Myocyte (in vitro differentiated cells): Measurements from ENCODE around the gene COL16A1. TPM values are rescaled to one million over a fixed set of nuclear protein-coding genes. Genes with fewer than 3 reads are reported as not detected.
A peak's percentile ranks its signal among the peaks of the same experiment; 100 is the strongest.

Experiments used
- DNase-seq: peaks from one replicate; pipeline ENCODE4 v3.0.0-alpha.2; 2012; ENCODE audit warnings: low read depth
- total RNA-seq: library from RNA; depleted of rRNA; stranded (reverse); fragments of >200 nt; gene quantifications from 2 replicates; pipeline ENCODE4 v1.2.3, GENCODE V29; 2014

The COL16A1 gene
- total RNA-seq, 1 donor from 2014 or later, result 27.9 TPM

DNA sequence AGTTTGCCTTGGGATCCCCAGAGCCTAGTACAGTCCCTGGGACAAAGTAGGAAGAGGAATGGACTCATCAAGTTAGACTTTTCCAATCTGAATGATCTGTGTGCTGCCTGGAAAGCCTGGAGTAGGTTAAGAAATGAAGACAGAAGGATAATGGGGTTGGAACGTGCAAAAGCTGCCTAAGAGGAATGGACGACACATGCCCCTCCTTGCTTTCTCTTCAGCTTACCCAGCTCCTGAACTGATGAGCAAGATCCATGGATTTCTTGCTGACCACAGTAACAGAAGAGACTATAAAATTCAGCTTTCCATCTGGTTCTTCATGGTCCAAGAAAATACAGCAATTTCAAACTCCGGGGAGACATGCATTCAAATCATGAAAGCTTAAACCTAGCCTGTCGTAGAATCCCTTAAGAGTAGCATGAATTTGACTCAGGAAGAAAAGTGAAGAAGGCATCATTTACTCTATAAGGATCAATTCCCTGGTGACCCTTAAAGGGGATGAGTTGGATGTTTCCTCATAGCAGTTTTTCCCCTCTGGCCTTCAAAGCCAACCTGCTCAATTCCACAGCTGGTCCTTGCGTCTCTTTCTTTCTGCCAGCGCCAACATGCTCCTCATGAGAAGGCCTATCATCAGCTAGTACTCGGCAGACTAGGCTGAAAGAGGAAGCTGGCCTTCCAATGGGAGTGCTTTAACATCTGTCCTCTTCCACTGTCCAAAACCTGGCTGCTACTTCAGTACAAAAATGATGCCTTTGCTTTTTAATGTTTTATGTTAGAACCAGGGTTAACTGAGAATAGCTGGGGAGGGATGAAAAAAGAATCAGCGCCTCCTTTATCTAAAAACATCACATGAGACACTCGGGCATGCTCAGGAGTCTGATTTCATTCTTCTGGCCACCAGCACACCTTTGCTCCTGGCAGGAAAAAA lies 53.4 kb downstream of the COL16A1 start:
- DNase-seq, result no peak

DNA sequence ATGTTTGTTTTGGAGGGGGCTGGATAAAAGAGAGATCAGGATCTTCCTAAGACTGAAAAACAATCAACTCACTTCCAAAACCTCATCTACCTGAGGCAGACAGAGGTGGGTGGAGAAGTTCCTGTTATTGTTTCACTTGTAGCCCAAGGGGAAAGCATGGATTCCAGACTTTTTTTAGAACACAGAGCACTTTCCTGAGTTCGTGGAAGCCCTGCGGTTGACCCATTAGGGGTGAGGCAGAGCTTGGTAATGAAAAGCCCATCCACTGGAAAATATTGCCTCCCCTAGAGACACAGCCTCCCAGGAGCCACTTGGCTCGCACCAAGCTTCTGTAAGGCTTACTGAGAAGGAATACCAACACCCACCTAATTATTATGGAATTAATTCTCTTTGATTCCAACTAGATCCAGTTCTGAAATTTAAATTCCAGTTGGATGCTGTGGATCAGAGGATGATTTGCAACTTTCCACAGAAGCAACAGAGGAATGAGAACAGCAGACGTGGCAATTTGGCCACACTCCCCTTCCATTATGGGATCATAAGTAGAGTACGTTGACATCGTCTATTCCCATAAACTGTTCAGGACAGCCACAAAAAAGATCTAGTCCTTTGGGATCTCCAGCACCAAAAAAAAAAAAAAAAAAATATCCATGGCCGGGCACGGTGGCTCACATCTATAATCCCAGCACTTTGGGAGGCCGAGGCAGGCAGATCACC lies 55.0 kb downstream of the COL16A1 start:
- no peak for DNase-seq

- no peak for DNase-seq
Measured at GRCh38 chr1:31648190-31648589, 55.6 kb downstream of the COL16A1 start.

DNA sequence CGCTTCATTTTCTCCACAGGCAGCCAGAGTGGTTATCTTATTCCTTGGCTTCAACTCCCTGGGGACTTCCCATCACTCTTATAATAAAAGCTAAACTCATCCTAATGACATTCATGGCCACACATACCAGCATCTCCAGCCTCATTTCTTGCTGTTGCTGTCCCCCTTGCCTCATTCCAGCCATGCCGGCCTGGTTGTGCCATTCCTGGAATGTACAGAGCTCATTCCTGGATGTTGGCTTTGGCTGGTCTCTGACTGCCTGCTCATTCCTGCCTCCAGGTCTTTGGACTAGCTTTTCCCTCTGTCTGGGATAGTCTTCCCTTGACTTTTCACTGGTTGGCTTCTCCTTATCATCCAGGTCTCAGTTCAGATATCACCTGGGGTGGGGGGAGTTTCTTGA lies 56.7 kb downstream of the COL16A1 start:
- DNase-seq, result peak; percentile 65

- no peak for DNase-seq
Measured at GRCh38 chr1:31646259-31646960, 57.4 kb downstream of the COL16A1 start.

- DNase-seq, result no peak
Measured at GRCh38 chr1:31645274-31645568, 58.6 kb downstream of the COL16A1 start.

GRCh38 chr1:31644560-31645273 lies 59.1 kb downstream of the COL16A1 start, which contains the start of gene PEF1:
Gene PEF1 (minus strand): TSS chr1:31644876. CDS start chr1:31644864, 12 bp downstream.
- DNase-seq, result peak; percentile 99

DNA sequence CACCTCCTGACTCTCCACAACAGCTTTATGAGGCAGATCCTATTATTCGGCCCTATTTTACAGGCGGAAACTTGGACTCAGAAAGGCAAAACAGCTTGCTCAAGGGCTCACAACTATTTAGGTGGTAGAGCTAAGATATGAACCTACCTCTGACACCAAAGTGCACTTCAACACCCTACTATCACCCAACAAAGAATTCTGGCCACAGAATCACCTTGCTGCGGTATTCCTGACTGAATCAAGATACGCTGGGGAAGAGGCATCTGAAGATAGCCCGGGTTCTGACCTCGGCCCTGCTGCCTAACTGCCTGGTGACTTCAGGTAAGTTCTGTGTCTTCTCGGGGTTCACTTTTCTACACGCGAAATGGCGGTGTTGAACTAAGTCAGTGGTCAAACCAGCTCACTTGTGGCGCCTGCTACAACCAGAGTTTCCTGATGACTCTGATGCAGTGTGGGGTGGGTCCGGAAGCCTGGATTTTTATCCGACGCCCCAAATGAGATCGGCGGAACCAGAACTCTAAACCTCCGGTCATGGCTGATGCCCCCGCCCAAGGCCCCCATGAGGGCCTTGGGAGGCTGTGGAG lies 59.7 kb downstream of the COL16A1 start:
- DNase-seq, result no peak

DNA sequence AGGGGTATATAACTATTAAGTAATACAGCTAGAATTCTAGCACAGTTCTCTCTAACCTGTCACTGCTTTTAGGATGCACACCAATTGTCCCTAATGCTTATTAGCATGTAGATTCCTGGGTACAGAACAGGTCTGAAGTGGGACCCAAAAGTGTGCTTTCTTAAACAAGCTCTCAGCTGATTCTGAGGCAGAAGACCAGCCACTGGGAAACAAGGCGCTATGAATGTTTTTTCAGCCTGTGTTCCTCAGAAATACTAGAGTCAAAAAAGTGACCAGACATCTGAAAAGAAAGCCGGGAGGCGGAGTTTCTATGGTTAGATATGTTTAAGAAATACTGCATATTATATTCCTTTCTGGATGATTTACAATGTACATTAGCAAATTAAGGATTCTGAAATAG lies 60.9 kb downstream of the COL16A1 start:
- DNase-seq, result no peak

- DNase-seq, result no peak
Measured at GRCh38 chr1:31642366-31642765, 61.5 kb downstream of the COL16A1 start.

GRCh38 chr1:31640964-31641363 lies 62.9 kb downstream of the COL16A1 start:
- DNase-seq, result no peak

GRCh38 chr1:31640179-31640578 lies 63.6 kb downstream of the COL16A1 start:
- DNase-seq, result no peak

DNA sequence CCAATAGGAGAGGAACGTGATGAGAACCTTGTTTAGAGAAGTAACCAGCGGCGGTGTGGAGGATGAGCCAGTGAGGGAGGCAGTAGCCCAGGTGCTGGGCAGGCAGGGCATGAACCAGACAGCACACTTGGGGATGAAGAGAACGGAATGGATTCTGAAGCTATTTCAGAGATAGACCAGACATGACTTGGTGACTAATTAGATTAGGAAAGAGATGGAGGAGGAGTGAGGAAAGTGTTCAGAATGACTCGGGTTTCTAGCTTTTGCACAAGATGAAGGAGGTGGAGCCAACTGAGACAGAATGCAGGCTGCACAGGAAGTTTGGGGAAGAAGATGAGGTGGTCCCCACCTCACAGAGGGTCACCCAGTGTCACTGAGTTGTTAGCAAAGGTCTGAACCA lies 64.3 kb downstream of the COL16A1 start:
- DNase-seq, result no peak

GRCh38 chr1:31637915-31638673 lies 65.7 kb downstream of the COL16A1 start:
- DNase-seq, result peak; percentile 24

DNA sequence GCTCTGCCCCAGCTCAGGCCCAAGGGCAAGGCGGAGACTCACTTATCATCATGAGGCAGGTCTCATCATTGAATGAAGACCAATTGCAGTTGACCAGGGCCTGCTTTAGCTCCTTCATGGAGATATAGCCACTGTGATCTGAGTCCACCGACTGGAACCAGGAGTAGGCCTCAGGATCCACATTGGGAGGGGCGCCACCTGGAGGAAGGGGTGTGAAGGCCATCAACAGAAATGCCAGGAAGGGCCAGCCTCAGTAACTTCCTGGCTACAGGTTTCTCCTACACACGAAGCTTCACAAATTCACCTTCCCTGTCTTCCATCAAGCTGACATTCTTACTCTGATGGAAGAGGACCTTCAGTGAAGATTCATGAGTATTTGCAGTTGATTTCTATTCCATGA lies 70.7 kb downstream of the COL16A1 start:
- DNase-seq, result peak; percentile 34

DNA sequence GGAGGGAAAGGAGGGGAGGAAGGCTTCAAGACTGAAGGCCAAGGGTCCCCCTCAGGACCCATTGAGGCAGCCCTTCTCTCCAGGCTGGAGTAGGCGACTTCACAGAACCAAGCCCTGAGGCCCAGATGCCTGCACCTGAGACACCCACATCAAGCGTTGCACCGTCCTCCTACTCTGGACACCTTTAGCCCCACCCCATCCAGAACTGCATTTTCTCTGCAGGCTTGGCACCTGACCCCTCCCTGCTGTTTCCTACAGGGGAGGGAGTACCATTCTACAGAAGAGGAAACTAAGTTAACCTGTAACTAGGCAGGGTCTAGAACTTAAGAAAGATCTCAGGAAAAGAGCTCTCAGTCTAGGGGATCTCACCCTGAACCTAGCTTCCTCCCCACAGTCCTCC lies 71.2 kb downstream of the COL16A1 start:
- DNase-seq, result no peak

DNA sequence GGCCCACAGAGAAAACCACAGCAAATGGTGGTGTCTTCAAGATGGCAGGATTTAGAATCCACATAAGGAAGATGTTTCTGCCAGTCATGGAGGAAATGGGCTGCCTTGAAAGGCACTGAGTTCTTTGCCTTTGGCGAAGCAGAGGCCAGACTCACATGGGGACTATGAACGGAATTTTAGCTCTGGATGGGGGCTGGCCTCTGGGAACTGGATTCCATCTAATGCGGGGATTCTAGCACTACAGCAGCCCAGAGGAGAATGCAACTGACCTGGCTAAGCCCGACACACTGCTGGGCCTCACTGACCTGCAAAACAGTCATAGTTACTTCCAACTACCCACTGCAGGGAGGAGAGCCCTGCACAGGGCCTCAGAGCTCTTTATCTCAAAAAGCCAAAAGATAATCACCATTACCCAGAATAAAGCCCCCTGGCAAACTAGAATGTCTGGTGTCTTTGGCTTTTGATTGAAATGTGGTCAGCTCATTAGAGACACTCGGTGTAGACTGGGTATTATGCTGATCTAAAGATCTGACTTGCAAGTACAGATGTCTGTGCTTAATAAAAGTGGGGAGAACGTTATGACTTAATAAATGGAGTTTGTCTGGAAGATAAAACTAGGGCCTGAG lies 74.8 kb downstream of the COL16A1 start:
- no peak for DNase-seq

DNA sequence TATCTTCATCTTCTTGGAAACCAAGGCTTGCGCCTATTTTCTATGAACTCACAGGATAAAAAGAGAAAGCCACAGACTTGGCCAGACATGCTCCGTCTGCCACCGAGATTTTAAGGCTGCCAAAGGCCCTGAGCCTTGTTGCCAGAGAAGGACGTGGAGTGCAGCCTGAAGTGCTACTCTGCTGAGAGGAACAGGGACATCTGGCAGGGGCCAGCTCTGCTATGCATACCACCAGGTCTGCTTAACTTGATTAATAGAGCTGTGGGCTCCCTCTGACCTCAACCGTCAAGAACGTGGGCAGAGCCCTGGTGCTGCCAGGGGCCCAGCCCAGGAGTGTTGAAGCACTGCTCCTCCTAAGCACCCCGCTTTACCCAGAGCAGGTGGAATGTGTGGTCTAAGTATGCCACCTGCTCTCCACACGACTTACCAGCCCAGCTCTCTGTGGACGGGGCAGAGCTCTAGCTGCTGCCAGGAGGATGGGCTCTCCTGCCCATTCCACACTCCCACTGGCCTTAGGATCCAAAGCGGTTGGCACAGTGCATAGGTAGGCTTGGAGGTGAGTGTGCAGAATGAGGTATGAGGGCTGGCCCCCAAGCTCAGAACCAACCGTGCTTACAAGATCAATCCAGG lies 75.8 kb downstream of the COL16A1 start:
- DNase-seq, result peak; percentile 93

DNA sequence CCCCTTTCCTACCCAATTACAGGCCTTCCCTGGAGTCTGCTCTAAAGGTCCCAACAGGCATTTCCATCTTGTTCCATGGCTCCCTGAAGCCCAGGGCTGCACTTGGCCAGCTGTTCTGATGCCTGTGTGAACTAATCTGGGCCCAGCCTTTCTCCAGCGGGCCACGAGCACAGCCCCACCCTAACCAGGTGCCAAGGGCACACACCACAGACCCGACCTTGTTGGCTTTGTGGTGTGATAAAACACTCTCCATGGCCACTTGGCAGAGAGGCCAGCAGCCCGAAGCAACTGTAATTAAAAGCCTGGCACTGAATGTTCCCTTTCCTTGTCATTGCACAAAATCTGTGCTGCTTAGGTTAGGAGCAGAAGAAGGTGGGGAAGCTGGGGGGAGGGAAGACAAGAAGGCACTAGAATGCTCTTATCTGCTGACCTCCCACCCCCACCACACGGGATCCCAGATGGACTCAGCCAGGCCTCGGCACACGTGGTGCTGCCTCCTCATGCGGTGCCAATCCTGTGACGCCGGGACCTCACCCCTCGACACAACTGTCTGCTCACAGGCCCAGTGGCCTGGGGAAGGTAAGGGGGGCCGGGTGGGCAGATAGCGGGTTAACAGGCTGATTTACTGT lies 76.4 kb downstream of the COL16A1 start:
- peak; percentile 94 for DNase-seq
